ENCODE results near the gene CERS6. TPM values are rescaled to one million over a fixed set of nuclear protein-coding genes. Genes with fewer than 3 reads are reported as not detected.
"Not testable (repeated sequence)": the region's sequence is repeated elsewhere in the genome, so short reads cannot be mapped to it uniquely, and the experiment has no call there.

The CERS6 gene
- total RNA-seq, 1 donor from 2014 or later = 23.1 TPM

GRCh38 chr2:168466834-168467565 is 10.9 kb downstream of the CERS6 start:
- no peak for DNase-seq (ENCODE audit: low spot score)

DNA sequence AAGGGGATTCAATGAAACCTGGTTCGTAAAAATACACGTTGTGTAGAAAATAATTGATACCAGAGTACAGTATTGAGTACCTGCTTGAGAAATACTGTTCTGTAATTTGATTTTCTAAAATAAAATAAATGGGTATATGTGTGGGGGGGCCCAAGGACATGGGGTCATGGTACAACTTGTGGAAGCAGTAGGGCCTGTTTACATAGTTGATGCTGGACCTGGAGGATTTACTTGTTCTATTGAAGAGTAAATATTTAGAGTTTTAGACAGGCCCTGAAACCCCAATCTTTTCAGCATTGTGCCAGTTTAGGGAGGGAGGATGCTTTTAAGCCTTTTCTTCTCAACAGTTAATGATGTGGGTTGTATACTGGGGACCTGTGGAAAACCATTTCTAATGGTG is 11.7 kb downstream of the CERS6 start:
- DNase-seq (ENCODE audit: low spot score) = no peak

GRCh38 chr2:168468354-168468753 is 12.3 kb downstream of the CERS6 start:
- DNase-seq (ENCODE audit: low spot score) = no peak

GRCh38 chr2:168469281-168469988 is 13.4 kb downstream of the CERS6 start:
- DNase-seq (ENCODE audit: low spot score) = no peak

GRCh38 chr2:168470320-168471162 is 14.5 kb downstream of the CERS6 start:
- no peak for DNase-seq (ENCODE audit: low spot score)

- DNase-seq (ENCODE audit: low spot score) = no peak
These were observed 15.0 kb downstream of the CERS6 start for GRCh38 chr2:168471163-168471475.

- no peak for DNase-seq (ENCODE audit: low spot score)
These were observed 19.6 kb downstream of the CERS6 start for GRCh38 chr2:168475636-168476035.

DNA sequence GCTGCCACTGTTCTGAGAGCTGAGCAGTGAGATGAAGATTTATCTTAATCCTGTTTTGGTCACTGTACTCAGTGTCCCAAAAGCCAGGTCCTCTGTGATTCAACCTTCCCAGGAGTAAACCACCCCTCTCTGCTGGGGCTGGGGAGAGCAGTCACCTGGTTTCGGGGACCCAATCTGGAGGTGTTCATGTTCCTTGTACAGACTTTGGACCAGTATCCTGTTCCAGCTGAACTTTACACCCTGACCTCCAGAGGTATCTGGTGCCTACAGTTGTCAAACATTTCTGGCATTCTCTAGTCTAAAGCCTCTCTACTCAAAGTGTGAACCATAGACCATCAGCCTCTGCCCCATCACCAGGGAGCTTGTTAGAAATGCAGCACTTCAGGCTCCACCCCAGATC is 22.1 kb downstream of the CERS6 start:
- no peak for DNase-seq (ENCODE audit: low spot score)

DNA sequence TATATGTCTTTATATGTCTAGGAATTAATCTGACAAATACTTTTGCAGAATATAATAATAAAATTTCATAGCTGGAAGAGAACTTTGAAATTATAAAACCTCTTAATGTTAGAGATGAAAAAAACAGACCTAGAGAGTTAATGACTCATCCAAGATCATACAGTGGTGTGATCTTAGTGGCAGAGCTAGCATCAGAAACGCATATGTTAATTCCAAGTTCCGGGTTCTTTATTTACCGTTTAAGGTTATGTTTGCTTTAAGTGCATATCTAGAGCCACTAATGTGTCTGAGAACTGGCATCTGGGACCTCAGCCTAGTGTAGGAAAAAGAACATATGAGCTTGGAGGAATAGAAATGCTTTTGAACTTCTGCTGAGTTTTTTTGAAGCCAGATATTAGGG is 24.3 kb downstream of the CERS6 start:
- DNase-seq (ENCODE audit: low spot score) = no peak

DNA sequence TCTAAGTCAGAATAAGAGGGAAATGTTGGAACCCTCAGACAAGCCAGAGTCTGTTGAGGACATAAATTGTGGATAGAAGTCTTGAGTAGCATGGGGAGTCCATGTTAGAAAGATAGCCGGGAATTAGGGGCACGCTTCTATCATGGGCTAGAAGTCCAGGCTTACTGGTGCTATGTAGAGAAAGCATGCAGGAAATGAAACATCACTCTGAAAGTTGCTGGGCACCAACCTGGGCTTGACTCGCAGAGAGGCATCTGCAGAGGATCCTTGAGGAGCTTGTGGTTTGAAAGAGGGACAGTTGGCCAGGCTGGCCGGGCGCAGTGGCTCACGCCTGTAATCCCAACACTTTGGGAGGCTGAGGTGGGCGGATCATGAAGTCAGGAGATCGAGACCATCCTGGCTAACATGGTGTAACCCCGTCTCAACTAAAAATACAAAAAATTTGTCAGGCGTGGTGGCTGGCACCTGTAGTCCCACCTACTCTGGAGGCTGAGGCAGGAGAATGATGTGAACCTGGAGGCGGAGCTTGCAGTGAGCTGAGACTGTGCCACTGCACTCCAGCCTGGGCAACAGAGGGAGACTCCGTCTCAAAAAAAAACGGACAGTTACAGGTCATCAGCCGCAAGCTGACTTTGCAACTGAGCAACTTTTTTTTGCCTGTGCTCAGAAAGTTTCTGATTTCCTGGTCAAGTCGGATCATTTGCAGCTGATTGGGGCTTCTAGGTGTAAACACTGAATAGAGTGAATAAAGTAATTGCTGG is 24.9 kb downstream of the CERS6 start:
- no peak for DNase-seq (ENCODE audit: low spot score)

- DNase-seq (ENCODE audit: low spot score) = no peak
These were observed 26.2 kb downstream of the CERS6 start for GRCh38 chr2:168482269-168482668.

- DNase-seq (ENCODE audit: low spot score) = no peak
These were observed 27.1 kb downstream of the CERS6 start for GRCh38 chr2:168482952-168483831.

- no peak for DNase-seq (ENCODE audit: low spot score)
These were observed 30.4 kb downstream of the CERS6 start for GRCh38 chr2:168486477-168486876.

GRCh38 chr2:168490015-168490874 is 34.2 kb downstream of the CERS6 start:
- no peak for DNase-seq (ENCODE audit: low spot score)

DNA sequence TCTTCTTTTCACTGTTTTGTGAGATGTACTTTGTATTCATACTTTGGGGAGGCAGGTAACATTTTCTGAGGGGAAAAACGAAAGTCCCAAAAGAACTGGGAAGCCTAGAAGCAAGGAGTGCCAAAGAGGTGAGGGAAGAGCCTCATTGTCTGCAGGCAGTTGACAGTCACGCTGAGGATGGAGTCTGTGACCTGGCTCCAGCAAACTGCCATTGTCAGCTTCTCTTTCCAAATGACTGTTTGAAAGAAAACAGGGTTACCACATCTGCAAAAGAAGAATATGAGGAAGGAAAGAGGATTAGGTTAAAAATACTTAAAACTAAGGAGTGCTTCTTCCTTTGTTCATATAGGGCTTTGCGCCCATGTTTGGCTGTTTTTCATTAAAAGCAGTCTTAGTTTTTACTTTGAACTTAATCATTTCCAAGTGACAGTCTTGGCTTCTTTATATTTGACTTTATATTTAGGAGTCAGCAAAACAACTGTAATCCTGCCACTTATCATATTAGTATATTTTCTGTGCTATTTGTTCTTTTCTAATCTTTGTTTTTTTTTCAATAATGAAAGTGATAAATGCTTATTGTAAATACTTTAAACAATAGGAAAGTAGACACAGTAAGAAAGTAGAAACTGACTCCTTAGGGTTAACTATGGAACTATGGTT is 35.0 kb downstream of the CERS6 start:
- DNase-seq (ENCODE audit: low spot score) = no peak

DNA sequence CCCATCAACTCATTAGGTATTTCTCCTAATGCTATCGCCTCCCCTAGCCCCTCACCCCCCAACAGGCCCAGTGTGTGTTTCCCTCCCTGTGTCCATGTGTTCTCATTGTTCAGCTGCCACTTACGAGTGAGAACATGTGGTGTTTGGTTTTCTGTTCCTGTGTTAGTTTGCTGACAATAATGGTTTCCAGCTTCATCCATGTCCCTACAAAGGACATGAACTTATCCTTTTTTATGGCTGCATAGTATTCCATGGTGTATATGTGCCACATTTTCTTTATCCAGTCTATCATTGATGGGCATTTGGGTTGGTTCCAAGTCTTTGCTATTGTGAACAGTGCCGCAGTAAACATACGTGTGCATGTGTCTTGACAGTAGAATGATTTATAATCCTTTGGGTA is 35.7 kb downstream of the CERS6 start:
- DNase-seq (ENCODE audit: low spot score) = not testable (repeated sequence)

DNA sequence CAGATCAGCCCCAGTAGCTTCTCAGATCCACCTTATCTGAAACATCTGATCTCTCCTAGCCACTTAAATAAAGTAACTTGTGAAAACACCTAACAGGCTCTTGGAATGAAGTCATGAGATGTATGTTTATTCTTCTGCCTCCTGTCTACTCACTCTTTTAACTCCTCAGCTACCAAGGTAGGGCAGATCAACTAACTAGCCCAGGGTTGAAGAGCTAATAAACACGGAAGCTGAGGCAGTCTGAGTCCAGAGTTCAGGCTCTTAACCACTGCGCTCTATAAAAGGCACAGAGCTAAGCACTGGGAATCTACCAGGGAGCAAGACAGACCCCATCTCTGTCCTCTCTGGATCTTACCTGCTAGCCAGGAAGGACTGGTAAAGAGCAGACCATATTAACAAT is 37.1 kb downstream of the CERS6 start:
- DNase-seq (ENCODE audit: low spot score) = not testable (repeated sequence)

GRCh38 chr2:168494190-168494711 is 38.2 kb downstream of the CERS6 start:
- no peak for DNase-seq (ENCODE audit: low spot score)

DNA sequence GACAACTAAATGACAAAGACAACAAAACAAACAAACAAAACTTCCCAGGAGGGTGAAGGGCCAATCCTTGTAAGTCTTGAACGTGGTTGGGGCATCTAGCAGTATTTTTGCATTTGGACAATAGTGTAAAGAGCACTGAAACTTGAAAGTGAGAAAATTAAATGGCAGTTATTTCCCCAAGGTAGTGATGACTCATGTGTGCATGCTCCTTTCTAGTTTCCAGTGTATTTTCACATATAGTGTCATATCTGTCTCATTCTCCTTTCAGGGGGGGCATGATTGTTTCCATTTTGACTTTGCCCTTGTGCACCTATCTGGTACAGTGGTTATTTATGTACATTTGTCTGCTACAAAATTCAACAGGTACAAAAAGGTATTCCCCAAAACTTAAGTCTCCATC is 39.5 kb downstream of the CERS6 start:
- DNase-seq (ENCODE audit: low spot score) = no peak

Measured in mesenteric fat pad (tissue), 1 donor.